Measurements from ENCODE around the gene TMEM201. TPM values are rescaled to one million over a fixed set of nuclear protein-coding genes. Genes with fewer than 3 reads are reported as not detected.

TMEM201 gene
- total RNA-seq, 1 experiment from 2014 or later, result 8.8 TPM

GRCh38 chr1:9652379-9653209 is 63.9 kb downstream of the TMEM201 start:
- DNase-seq, result peak; percentile 14
- peaks cover 6% of the 10 kb centered on the region; the same call in 1 of the 2 replicates for H3K27me3 ChIP-seq
- peak overlapping the region; percentile 48 for H3K4me3 ChIP-seq
- H3K36me3 ChIP-seq, result no peaks in the 10 kb centered on the region
- no peaks in the 10 kb centered on the region for H3K9me3 ChIP-seq

- H3K36me3 ChIP-seq, result no peaks in the 10 kb centered on the region
- peaks cover 6% of the 10 kb centered on the region; the same call in 1 of the 2 replicates for H3K27me3 ChIP-seq
- no peak overlapping the region for H3K4me3 ChIP-seq
- no peaks in the 10 kb centered on the region for H3K9me3 ChIP-seq
- DNase-seq, result no peak
Observed at GRCh38 chr1:9653210-9653490, 64.4 kb downstream of the TMEM201 start.

- DNase-seq, result no peak
- Histone ChIP-seq H3K27me3 (peaks cover 6% of the 10 kb centered on the region; the same call in 1 of the 2 replicates), H3K4me3 (no peak overlapping the region), H3K36me3 (no peaks in the 10 kb centered on the region), H3K9me3 (no peaks in the 10 kb centered on the region)
Observed at GRCh38 chr1:9653491-9654050, 64.9 kb downstream of the TMEM201 start.

- no peaks in the 10 kb centered on the region for H3K9me3 ChIP-seq
- peaks cover 6% of the 10 kb centered on the region; the same call in 1 of the 2 replicates for H3K27me3 ChIP-seq
- no peak overlapping the region for H3K4me3 ChIP-seq
- no peaks in the 10 kb centered on the region for H3K36me3 ChIP-seq
- no peak for DNase-seq
Observed at GRCh38 chr1:9654051-9654833, 65.5 kb downstream of the TMEM201 start.

GRCh38 chr1:9654834-9655723 is 66.4 kb downstream of the TMEM201 start:
- no peak overlapping the region for H3K4me3 ChIP-seq
- peaks cover 6% of the 10 kb centered on the region; the same call in 1 of the 2 replicates for H3K27me3 ChIP-seq
- no peaks in the 10 kb centered on the region for H3K36me3 ChIP-seq
- H3K9me3 ChIP-seq, result no peaks in the 10 kb centered on the region
- no peak for DNase-seq

DNA sequence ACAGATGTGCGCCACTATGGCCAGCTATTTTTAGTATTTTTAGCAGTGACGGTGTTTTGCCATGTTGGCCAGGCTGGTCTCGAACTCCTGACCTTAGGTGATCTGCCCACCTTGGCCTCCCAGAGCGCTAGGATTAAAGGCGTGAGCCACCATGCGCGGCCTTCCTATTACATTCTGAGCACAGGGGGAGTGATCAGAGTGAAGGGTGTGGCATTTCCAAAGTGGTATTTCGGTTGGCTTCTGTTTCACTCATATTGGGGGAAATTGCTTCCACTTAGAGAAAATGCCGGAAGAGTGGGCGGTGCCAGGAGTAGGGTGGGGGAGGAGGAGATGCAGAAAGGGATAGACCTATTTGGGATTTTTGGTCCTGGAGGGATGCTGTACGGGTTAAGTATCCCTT is 67.1 kb downstream of the TMEM201 start:
- DNase-seq, result no peak
- Histone ChIP-seq H3K4me3 (no peak overlapping the region), H3K9me3 (no peaks in the 10 kb centered on the region), H3K27me3 (peaks cover 6% of the 10 kb centered on the region; the same call in 1 of the 2 replicates), H3K36me3 (no peaks in the 10 kb centered on the region)

GRCh38 chr1:9657521-9658032 is 68.9 kb downstream of the TMEM201 start:
- DNase-seq, result no peak
- Histone ChIP-seq H3K36me3 (no peaks in the 10 kb centered on the region), H3K4me3 (no peak overlapping the region), H3K9me3 (no peaks in the 10 kb centered on the region), H3K27me3 (no peaks in the 10 kb centered on the region)

- no peak for DNase-seq
- no peak overlapping the region for H3K4me3 ChIP-seq
- H3K9me3 ChIP-seq, result no peaks in the 10 kb centered on the region
- no peaks in the 10 kb centered on the region for H3K27me3 ChIP-seq
- no peaks in the 10 kb centered on the region for H3K36me3 ChIP-seq
Observed at GRCh38 chr1:9658199-9658598, 69.5 kb downstream of the TMEM201 start.

- Histone ChIP-seq H3K27me3 (no peaks in the 10 kb centered on the region), H3K4me3 (no peak overlapping the region), H3K36me3 (no peaks in the 10 kb centered on the region), H3K9me3 (no peaks in the 10 kb centered on the region)
- DNase-seq, result peak; percentile 40
Observed at GRCh38 chr1:9659328-9659727, 70.6 kb downstream of the TMEM201 start.

- Histone ChIP-seq H3K27me3 (no peaks in the 10 kb centered on the region), H3K36me3 (no peaks in the 10 kb centered on the region), H3K9me3 (no peaks in the 10 kb centered on the region), H3K4me3 (no peak overlapping the region)
- DNase-seq, result no peak
Observed at GRCh38 chr1:9663257-9663656, 74.5 kb downstream of the TMEM201 start.

Other genes starting within 250 kb of the TMEM201 start
- 16.6 and 23.9 TPM in 2 replicates for gene SLC25A33, start 49.4 kb upstream of the TMEM201 start, total RNA-seq (2014; rRNA removed; shearing (Covaris generic); ENCODE audit: low replicate concordance)
- 0.47 and 2.9 TPM in 2 replicates for gene PIK3CD, start 62.8 kb downstream of the TMEM201 start, total RNA-seq (2014; rRNA removed; shearing (Covaris generic); ENCODE audit: low replicate concordance)
- gene CLSTN1, start 235.1 kb downstream of the TMEM201 start, total RNA-seq (2014; rRNA removed; shearing (Covaris generic); ENCODE audit: low replicate concordance), result 31.7 and 43.6 TPM in 2 replicates